ENCODE data around the gene PSME2.

PSME2 gene

GRCh38 chr14:24150993-24151392 lies 4.6 kb upstream of the PSME2 start:
- DNase-seq, result no peak

- DNase-seq, result no peak
These were observed 4.2 kb upstream of the PSME2 start for GRCh38 chr14:24150567-24150966.

- DNase-seq, result no peak
These were observed 3.7 kb upstream of the PSME2 start for GRCh38 chr14:24150061-24150460.

- no peak for DNase-seq
These were observed 3.0 kb upstream of the PSME2 start for GRCh38 chr14:24149302-24149969.

GRCh38 chr14:24147761-24148428 lies 1.5 kb upstream of the PSME2 start:
- no peak for DNase-seq

- DNase-seq, result peak; percentile 98
These were observed 759 bp upstream of the PSME2 start, which contains the start of gene RNF31 for GRCh38 chr14:24146978-24147760. Gene RNF31, plus strand, starts transcription at chr14:24147498. Its CDS starts 201 bp downstream, at chr14:24147699.

- DNase-seq, result no peak
These were observed 539 bp downstream of the PSME2 start for GRCh38 chr14:24145690-24146452.

- DNase-seq, result no peak
These were observed 1.2 kb downstream of the PSME2 start for GRCh38 chr14:24145219-24145618.

GRCh38 chr14:24144451-24144850 lies 2.0 kb downstream of the PSME2 start:
- DNase-seq, result no peak

GRCh38 chr14:24143511-24143910 lies 2.9 kb downstream of the PSME2 start:
- no peak for DNase-seq

GRCh38 chr14:24141097-24141880 lies 5.1 kb downstream of the PSME2 start, which contains the start of gene EMC9:
Gene EMC9, minus strand, starts transcription at chr14:24141591. Its CDS starts 287 bp downstream, at chr14:24141304.
- DNase-seq, result peak; percentile 100

GRCh38 chr14:24139272-24139934 lies 7.0 kb downstream of the PSME2 start:
- DNase-seq, result no peak

- no peak for DNase-seq
These were observed 7.8 kb downstream of the PSME2 start for GRCh38 chr14:24138396-24139271.

GRCh38 chr14:24137529-24138395 lies 8.6 kb downstream of the PSME2 start:
- no peak for DNase-seq

- no peak for DNase-seq
These were observed 9.5 kb downstream of the PSME2 start for GRCh38 chr14:24136684-24137528.

- peak; percentile 93 to 94 for DNase-seq
These were observed 10.4 kb downstream of the PSME2 start, which contains the start of gene PSME1 for GRCh38 chr14:24135834-24136683. Gene PSME1, plus strand, starts transcription at chr14:24136194. Its CDS starts 69 bp downstream, at chr14:24136263.

- DNase-seq, result no peak
These were observed 10.9 kb downstream of the PSME2 start for GRCh38 chr14:24135584-24135833.

- no peak for DNase-seq
These were observed 12.7 kb downstream of the PSME2 start for GRCh38 chr14:24133735-24134134.

All from activated CD4-positive, alpha-beta T cell treated with anti-CD3 and anti-CD28 coated beads for 4 hours (primary cell).